ENCODE results near the gene RPTOR. TPM values are rescaled to one million over a fixed set of nuclear protein-coding genes. Genes with fewer than 3 reads are reported as not detected.

RPTOR gene
- total and polyA plus RNA-seq, 2 donors (not counting 3 experiments of a cell fraction or from before 2014, with no cell fraction given), result 10.7 to 41.8 TPM

DNA sequence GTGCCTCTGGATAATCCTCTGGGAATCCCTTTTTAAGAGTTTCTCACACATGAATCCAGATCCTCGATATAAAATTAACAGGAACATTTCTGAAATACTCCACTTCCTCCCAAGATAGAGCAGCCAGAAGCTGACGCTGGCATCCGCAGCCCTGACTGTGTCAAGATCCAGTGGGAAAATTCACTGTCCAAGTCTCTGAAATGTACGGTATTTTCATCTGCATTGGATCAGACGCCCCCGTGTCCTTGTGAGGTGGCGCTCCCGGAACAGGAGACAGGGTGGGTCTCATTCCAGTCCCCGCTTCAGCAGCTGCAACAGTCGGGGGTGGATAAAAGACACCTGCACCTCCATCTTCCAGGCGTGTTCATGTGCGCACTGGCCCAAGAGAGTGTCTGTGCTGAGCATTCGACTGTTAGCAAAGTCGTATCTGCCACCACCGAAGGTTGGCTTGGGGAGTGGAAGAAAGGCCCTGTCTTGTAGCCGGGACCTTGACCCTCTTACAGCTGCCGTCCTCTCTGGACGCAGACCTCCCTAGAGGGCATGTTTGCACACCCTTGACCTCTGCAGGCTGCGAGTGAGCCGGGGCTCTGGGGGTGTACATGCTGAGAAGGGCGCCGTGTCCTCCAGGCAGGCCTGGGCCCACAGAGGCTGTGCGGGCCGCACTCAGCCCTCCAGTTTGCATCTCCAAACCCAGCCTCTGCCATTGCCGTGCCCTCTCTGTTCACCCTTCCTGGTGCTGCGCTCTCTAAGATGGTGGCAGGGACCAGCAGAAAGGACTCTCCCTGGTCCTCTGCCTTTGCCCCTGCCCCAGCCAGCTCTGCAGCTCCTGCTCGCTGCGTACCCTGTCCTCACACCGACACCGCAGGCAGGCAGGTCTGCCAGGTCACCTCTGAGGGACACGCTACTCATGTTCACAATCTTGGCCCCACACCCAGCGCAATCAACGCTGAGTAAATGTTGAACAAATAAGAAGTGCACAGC, 375.0 kb downstream of the RPTOR start:
- H3K27ac ChIP-seq (ENCODE audit: insufficient read depth, low read depth, low read length), result no peak overlapping the region
- no peak overlapping the region for H3K4me2 ChIP-seq (ENCODE audit: insufficient read depth, low read length)
- dilution Hi-C loops (cut with MboI; ENCODE audit: extremely low pct_ligation_motif_present, low sequenced_read_pairs), result no loop called here
- H3K27me3 ChIP-seq (ENCODE audit: control insufficient read depth in 2 of 2, insufficient read depth in 2 of 2, low read length in 2 of 2), result no peaks in the 10 kb centered on the region
- H3K4me1 ChIP-seq (ENCODE audit: control insufficient read depth, extremely low read depth, insufficient read depth, low read length), result no peaks in the 10 kb centered on the region
- TF ChIP-seq JUN (IDR thresholded peaks at IDR 0.05; ENCODE audit: borderline replicate concordance, insufficient read depth, insufficient read length, low read depth) (no peak), FOS (IDR thresholded peaks at IDR 0.05; ENCODE audit: borderline replicate concordance, insufficient read depth, low read length) (no peak), EZH2 (IDR thresholded peaks at IDR 0.05; ENCODE audit: borderline replicate concordance, low read depth, low read length, severe bottlenecking) (no peak), GATA2 (IDR thresholded peaks at IDR 0.05; ENCODE audit: insufficient read depth, insufficient read length, low read depth, low read length) (no peak), CTCF (IDR thresholded peaks at IDR 0.05; ENCODE audit: extremely low read depth in 1 of 2, insufficient read depth in 1 of 2, low read depth in 1 of 2, low read length in 2 of 2) (no peak), MYC (IDR thresholded peaks at IDR 0.05; ENCODE audit: low read depth, low read length) (no peak)
- TF ChIP-seq, protein P1, sequence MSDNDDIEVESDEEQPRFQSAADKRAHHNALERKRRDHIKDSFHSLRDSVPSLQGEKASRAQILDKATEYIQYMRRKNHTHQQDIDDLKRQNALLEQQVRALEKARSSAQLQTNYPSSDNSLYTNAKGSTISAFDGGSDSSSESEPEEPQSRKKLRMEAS (IDR thresholded peaks at IDR 0.05; ENCODE audit: insufficient read depth, insufficient read length), result no peak
- H3K9ac ChIP-seq (replicated peaks; ENCODE audit: extremely low read depth, insufficient read depth, low read length), result no peak overlapping the region
- intact Hi-C loops (cut with micrococcal nuclease), result no loop called here
- H3K9me3 ChIP-seq (replicated peaks; ENCODE audit: control insufficient read depth, insufficient read depth, low read length), result no peaks in the 10 kb centered on the region
- no peak overlapping the region for H3K4me3 ChIP-seq (replicated peaks in 1 of 3; ENCODE audit: insufficient read depth in 1 of 3, low read depth in 1 of 3, low read length in 3 of 3)
- BruUV-seq (replicated peaks), result no TSS peak
- DNase-seq (ENCODE audit: low read depth, low spot score) (no peak), FAIRE-seq (no peak)
- CTCF ChIA-PET, result interaction anchor here (1.8 kb wide), 1 partner anchor 8 kb away, joined by 6 read pairs; no protein-coding TSS in a partner anchor
- no peak overlapping the region for H2AFZ ChIP-seq (ENCODE audit: low read depth, low read length)
- no peaks in the 10 kb centered on the region for H3K79me2 ChIP-seq (ENCODE audit: control insufficient read depth, insufficient read depth, low read length)
- peaks cover 0 to 14% of the 10 kb centered on the region in 2 experiments for H3K36me3 ChIP-seq (ENCODE audit: control insufficient read depth in 2 of 2, extremely low read depth in 1 of 2, insufficient read depth in 2 of 2, low read length in 2 of 2)
- H3K9me1 ChIP-seq (replicated peaks; ENCODE audit: control insufficient read depth, extremely low read depth, insufficient read depth, low read length), result no peaks in the 10 kb centered on the region
- H4K20me1 ChIP-seq (replicated peaks; ENCODE audit: control insufficient read depth, extremely low read depth, insufficient read depth, low read length), result no peaks in the 10 kb centered on the region
- POLR2A ChIA-PET, result no interaction called here

Measured in endothelial cell of umbilical vein (primary cell).